ENCODE measurements around the gene DNAJC8.

Gene DNAJC8

DNA sequence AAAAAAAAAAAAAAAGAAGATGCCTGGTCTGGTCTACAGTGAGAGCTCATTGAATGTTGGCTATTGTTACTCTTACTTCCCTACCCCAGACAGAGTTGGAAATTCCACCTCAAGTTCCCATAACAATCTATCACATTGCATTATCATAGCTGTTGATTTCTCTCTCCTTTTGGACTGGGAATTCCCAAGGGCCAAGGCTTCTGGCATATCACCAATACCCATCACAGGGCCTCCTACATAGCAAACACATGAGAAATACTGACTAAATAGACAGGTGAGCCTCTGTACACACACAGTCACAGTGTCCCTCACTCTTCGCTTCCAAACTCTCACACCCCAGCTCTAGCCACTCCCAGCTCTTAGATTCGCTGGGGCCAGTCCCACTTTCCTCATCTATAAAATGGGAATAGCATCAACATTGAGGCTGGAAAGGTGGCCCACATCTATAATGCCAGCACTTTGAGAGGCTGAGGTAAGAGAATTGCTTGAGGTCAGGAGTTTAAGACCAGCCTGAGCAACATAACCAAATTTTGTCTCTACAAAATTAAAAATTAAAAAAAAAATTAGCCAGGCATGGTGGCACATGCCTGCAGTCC, 62.7 kb downstream of the DNAJC8 start:
- DNase-seq: no peak

DNA sequence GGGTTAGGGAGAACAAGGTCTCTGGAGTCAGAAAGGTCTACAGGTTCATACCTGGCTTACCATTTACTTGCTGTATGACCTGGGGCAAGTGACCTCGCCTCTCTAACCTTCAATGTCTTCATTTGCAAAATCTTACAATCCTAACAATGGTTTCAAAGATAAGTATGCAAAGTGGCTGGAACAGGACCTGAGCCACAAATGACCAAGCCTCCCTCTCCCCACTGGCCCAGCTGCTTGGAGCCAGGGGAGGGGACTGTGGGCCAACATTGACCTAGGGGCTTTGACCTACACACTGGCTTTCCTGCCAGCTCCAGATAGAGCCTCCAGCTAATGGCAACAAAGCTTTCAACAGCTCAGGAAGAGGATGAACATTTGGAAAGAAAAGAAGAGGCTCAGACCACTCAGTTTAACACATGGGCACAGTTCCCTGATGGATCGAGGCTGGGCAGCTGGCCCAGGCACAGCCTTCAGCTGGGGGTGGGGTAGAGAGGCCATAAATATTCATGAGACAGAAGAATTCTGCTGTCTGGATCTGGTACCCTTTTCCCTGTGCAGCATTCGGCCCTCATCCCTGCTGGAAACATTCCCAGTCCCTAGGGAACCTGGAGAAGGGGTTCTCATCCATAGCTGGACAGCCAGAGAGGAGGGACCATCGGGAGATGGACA, 69.2 kb downstream of the DNAJC8 start:
- DNase-seq: no peak

DNA sequence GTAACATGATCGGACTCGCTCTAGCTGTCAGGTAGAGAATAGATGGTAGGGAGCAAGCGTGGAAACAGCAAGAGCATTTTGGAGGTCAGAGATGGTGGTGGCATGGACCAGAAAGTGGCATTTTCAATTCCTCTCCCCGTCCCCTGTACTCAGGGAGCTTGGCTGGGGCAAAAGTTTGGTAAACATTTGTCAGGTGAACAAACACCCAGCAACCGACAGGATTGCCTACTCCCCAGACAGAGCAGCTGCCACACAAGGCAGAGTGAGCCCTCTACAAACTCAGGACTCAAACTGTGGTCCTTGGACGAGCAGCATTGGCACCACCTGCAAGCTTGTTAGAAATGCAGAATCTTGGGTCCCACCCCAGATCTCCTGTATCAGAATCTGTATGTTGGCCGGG, 70.7 kb downstream of the DNAJC8 start:
- no peak for DNase-seq

DNA sequence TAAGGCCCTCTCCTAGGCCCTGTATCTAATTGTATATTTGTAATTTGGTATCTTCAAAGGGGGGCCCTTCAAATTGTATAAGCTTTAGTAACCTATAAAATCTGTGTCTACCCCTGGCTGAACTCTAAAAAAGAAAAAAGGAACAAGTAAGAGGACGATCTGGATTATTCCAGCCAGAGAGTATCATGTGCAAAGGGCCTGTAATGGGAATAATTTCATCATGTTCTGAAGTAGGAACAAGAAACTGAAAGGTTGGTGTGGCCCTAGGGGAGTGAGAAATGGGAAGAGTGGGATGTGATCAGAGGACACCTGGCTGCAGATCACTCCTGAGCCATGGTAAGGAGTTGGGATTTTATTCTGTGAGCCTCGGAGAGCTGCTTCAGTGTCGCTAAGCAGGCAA, 71.1 kb downstream of the DNAJC8 start:
- no peak for DNase-seq

DNA sequence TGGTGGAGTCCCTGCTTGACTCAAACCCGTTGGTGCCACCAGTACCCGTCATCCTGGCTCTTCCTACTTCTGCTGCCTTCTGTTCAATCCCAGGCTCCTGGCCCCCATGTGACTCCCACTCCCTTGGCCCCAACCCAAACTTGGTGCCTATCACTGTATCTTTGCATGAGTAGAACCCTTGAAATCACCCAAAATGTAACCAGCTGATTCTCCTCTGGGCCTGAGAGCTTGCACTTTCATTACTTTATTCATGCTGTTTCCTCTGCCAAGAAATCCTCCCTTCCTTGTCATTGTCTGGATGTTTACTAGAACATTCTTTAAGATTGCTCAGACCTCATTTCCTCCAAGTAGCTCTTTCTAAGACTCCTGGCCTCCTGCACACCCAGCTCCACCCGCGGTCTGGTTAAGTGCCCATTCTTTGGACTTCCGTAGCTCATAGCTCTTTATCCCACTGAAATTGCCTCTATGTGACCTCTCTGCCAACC, 72.0 kb downstream of the DNAJC8 start:
- DNase-seq: no peak

DNA sequence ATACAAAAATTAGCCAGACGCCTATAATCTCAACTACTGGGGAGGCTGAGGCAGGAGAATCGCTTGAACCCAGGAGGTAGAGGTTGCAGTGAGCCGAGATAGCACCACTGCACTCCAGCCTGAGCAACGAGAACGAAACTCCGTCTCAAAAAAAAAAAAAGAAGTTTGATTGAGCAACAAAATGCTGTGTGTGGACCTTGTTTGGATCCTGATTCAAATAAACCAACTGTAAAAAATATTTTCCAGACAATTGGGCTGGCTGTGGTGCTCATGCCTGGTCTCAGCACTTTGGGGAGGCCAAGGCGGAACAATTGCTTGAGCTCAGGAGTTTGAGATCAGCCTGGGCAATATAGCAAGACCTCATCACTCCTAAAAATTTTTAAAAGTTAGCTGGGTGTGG, 73.1 kb downstream of the DNAJC8 start:
- no peak for DNase-seq

DNA sequence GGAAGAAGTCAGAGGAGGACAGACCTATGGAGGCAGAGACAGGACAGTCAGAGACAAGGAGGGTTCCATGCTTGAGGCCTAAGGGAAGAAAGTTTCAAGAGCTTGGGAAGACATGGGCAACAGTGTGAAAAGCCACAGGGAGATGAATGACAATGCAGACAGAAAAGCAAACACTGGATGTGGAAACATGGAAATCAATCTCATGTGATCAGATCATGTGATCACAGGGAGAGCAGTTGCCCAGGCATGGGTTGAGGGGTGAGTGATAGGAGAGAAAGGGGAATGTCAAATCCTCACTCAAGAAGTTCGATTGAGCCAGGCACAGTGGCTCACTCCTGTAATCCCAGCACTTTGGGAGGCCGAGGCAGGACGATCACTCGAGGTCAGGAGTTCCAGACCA, 73.6 kb downstream of the DNAJC8 start:
- no peak for DNase-seq

DNA sequence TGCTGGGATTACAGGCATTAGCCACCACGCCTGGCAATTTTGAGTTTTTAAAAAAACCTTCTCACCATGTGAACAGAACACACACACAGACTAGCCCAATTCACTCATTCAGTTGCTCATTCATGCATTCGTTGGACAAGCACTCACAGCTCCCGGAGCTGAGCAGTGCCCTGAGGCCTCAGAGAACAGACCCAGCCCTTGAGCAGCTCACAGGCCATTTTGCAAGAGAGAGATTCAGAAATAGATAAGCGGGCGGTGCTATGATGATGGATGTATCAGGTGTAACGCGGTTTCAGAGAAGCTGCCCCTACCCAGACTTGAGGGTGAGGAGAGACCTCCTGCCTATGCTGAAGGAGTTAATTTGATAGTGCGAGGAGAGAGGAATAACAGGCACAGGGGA, 74.9 kb downstream of the DNAJC8 start:
- DNase-seq: no peak

DNA sequence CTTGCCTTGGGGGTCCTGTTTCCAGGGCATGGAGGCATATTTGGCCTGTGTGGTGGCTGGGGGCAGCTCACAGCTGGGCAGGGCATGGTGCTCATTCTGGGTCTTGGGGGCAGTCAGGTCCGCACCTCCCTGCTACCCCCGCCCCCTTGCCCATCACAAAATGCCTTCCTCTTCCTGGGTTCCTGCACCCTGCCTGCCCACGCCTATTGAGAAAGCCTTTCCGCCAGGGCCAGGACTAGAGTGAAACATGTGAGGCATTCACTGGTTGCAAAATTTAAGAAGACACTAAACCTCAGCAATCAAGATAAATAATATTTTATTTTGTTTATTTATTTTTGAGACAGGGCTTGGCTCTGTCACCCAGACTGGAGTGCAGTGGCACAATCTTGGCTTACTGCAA, 76.0 kb downstream of the DNAJC8 start:
- no peak for DNase-seq

DNA sequence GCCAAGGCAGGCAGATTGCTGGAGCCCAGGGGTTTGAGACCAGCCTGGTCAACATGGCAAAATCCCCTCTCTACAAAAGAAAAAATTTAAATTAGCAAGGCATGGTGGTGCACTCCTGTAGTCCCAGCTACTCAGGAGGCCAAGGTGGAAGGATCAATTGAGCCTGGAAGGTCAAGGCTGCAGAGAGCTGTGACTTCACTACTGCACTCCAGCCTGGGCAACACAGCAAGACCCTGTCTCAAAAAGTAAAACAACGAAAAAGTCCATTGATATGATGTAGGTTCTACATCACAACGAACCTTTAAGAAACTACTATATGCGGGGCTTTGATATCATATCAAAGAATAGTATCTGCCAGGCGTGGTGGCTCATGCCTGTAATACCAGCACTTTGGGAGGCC, 77.2 kb downstream of the DNAJC8 start:
- no peak for DNase-seq

DNA sequence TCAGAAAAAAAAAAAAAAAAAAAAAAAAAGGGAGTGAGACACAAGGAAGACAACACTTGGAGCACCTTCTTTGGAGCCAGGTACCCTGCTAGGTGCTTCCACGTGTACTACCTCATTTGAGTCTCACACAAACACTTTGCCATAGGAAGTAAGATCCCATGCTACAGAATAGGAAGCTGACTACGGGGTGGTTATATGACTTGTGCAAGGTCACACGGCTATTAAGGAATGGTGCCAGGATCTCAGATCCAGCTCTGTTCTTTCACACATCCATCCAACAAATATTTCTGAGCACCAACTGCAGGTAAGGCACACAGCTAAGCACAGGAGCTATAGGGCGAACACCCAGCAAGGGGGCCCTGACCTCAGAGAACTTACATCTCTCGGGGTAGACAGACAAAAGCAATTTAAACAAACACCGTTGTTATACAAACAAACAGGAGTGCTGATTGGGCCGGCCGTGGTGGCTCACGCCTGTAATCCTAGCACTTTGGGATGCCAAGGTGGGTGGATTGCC, 78.7 kb downstream of the DNAJC8 start:
- no peak for DNase-seq
